GM12878 (cell line): ENCODE measurements around the gene ARHGAP15. TPM values are rescaled to one million over a fixed set of nuclear protein-coding genes. Genes with fewer than 3 reads are reported as not detected.

Source experiments
- ATAC-seq: fragments of 200-7000 bp; cut with Tn5 transposase; 3 replicates; pipeline ENCODE4 v1.9.1; 2020; ENCODE audit warnings: mild to moderate bottlenecking, moderate library complexity
- BruUV-seq: library from RNA; stranded (reverse); fragments of 400-500 nt; replicated peaks from 2 replicates; lab custom pipeline; 2021; lab: Mats Ljungman, UMichigan
- CTCF ChIA-PET: fragments of 300-600 bp; sonication (Branson Sonifier 250); formaldehyde crosslinking; extraction: SDS; loops from one replicate; lab custom pipeline; 2021; ENCODE audit warnings: inconsistent platforms; lab: Yijun Ruan, JAX
- POLR2A ChIA-PET: fragments of 350-600 bp; formaldehyde crosslinking; extraction: SDS; loops from one replicate; lab custom pipeline; 2021; ENCODE audit warnings: inconsistent platforms; lab: Charles Lee
- RAD21 ChIA-PET: fragments of 300-600 bp; sonication (Branson Sonifier 250); formaldehyde crosslinking; loops from one replicate; lab custom pipeline; 2023; ENCODE audit warnings: antibody characterized with exemption; ENCODE audit not compliant: unreplicated experiment; lab: Charles Lee
- SMC1A ChIA-PET: fragments of 300-600 bp; sonication (Branson Sonifier 250); formaldehyde crosslinking; loops from one replicate; lab custom pipeline; 2023; ENCODE audit not compliant: unreplicated experiment, uncharacterized antibody; lab: Charles Lee
- DNase-seq: peaks from one replicate; pipeline ENCODE4 v3.0.0-alpha.2; 2011; ENCODE audit warnings: low read depth, low spot score
- FAIRE-seq: peaks from 3 replicates; lab custom pipeline; 2011; peaks lifted over from hg19 to GRCh38; lab: Jason Lieb, UNC
- H2AFZ ChIP-seq: 2 replicates; pipeline ENCODE4 v1.6.0; 2011; ENCODE audit warnings: low read depth, low read length, control low read depth; ENCODE audit not compliant: control insufficient read depth
- H3K27ac ChIP-seq: 2 replicates; pipeline ENCODE4 v1.5.1; 2011; ENCODE audit warnings: control low read depth; ENCODE audit not compliant: control insufficient read depth, insufficient read depth
- H3K27me3 ChIP-seq, 2 experiments: replicated peaks in 1 of 2; 2 replicates each; pipeline versions ENCODE4 v1.6.0 to v1.6.1; 2011; ENCODE audit warnings: low read length in 1 of 2; ENCODE audit not compliant: control insufficient read depth in 2 of 2, insufficient read depth in 2 of 2
- H3K36me3 ChIP-seq, 2 experiments: 2 replicates each; pipeline ENCODE4 v1.5.1; 2011; ENCODE audit warnings: low read length in 1 of 2; ENCODE audit not compliant: control insufficient read depth in 2 of 2, insufficient read depth in 2 of 2
- H3K4me1 ChIP-seq: 2 replicates; pipeline ENCODE4 v1.6.1; 2011; ENCODE audit warnings: mild to moderate bottlenecking, low read length, moderate library complexity, mixed read lengths; ENCODE audit not compliant: control insufficient read depth, insufficient read depth
- H3K4me2 ChIP-seq: 2 replicates; pipeline ENCODE4 v1.6.0; 2011; ENCODE audit warnings: control low read depth; ENCODE audit not compliant: control insufficient read depth, insufficient read depth
- H3K4me3 ChIP-seq: fragments of 200-600 bp; sonication (generic); 2 replicates; pipeline ENCODE4 v1.5.1; 2016
- H3K79me2 ChIP-seq: 2 replicates; pipeline ENCODE4 v1.6.0; 2011; ENCODE audit warnings: low read length; ENCODE audit not compliant: control insufficient read depth, insufficient read depth
- H3K9ac ChIP-seq: 2 replicates; pipeline ENCODE4 v1.8.0; 2011; ENCODE audit warnings: low read length, control low read depth, mixed read lengths; ENCODE audit not compliant: control insufficient read depth, insufficient read depth
- H3K9me3 ChIP-seq: replicated peaks from 3 replicates; pipeline ENCODE4 v1.5.1; 2011; ENCODE audit warnings: mild to moderate bottlenecking, low read length; ENCODE audit not compliant: control insufficient read depth, insufficient read depth
- H4K20me1 ChIP-seq: 2 replicates; pipeline ENCODE4 v1.6.0; 2011; ENCODE audit not compliant: control insufficient read depth, insufficient read depth
- CHD1 ChIP-seq: IDR thresholded peaks from 2 replicates; pipeline ENCODE4 v1.6.1; 2012; ENCODE audit warnings: low read depth, low read length, improper control_type of control experiment
- E2F8 ChIP-seq: fragments of 450-650 bp; IDR thresholded peaks from 2 replicates; pipeline ENCODE4 v1.6.1; 2018; ENCODE audit warnings: mild to moderate bottlenecking, low read depth, moderate library complexity; ENCODE audit not compliant: partially characterized antibody
- ESRRA ChIP-seq: IDR thresholded peaks from 2 replicates; pipeline ENCODE4 v1.6.1; 2012; ENCODE audit warnings: mild to moderate bottlenecking, low read length, improper control_type of control experiment
- NFYA ChIP-seq: IDR thresholded peaks from 2 replicates; pipeline ENCODE4 v1.6.1; 2011; ENCODE audit warnings: low read depth, mild to moderate bottlenecking, low read length, improper control_type of control experiment, borderline replicate concordance
- NFYB ChIP-seq: IDR thresholded peaks from 2 replicates; pipeline ENCODE4 v1.6.1; 2011; ENCODE audit warnings: low read depth, mild to moderate bottlenecking, low read length, improper control_type of control experiment, moderate library complexity; ENCODE audit not compliant: insufficient read depth
- NR2C1 ChIP-seq: fragments of 450-650 bp; IDR thresholded peaks from 2 replicates; pipeline ENCODE4 v1.6.1; 2017; ENCODE audit warnings: antibody characterized with exemption, mild to moderate bottlenecking, moderate library complexity
- NR2F1 ChIP-seq: fragments of 450-650 bp; conservative IDR thresholded peaks from 2 replicates; pipeline ENCODE4 v1.6.1; 2017; ENCODE audit warnings: mild to moderate bottlenecking
- TBL1XR1 ChIP-seq: IDR thresholded peaks from 2 replicates; pipeline ENCODE4 v1.6.1; 2012; ENCODE audit warnings: low read depth, low read length, improper control_type of control experiment
- ZBTB40 ChIP-seq: fragments of 450-650 bp; IDR thresholded peaks from 2 replicates; pipeline ENCODE4 v1.6.1; 2016; ENCODE audit warnings: mild to moderate bottlenecking, moderate library complexity, borderline replicate concordance
- WGBS: methylation state at CpG from one replicate; pipeline ENCODE4 v1.1.6; 2016; ENCODE audit warnings: low lambda C conversion rate; ENCODE audit not compliant: insufficient replicate concordance, insufficient coverage; ENCODE audit errors: missing lambda C conversion rate; 5-methylcytosine and 5-hydroxymethylcytosine counted together
- in situ Hi-C: fragments of 300-500 bp; cut with MboI; formaldehyde crosslinking; loops from 9 replicates; pipeline ENCODE4 v1.14.3; 2018; ENCODE audit warnings: mixed read lengths
- intact Hi-C: fragments of 100-400 bp; cut with micrococcal nuclease; formaldehyde crosslinking; loops from one replicate; pipeline ENCODE4 v1.14.2; 2022; ENCODE audit not compliant: unreplicated experiment
- polyA plus RNA-seq, 11 experiments: library from polyadenylated mRNA; depleted of rRNA in 4 of 11; unstranded in 6 of 11; stranded (reverse) in 5 of 11; fragments of >200 nt; fragmentation: Nextera tagmentation in 4 of 11; fragmentation: Illumina TruSeq in 1 of 11; extraction: Ambion mirVana in 4 of 11; extraction: Trizol in 1 of 11; gene quantifications; 1 replicate in 1 of 11; 2 replicates in 10 of 11; pipeline versions ENCODE4 v1.2.1 to v1.2.3, GENCODE V29; 2011 to 2016; ENCODE audit warnings: inconsistent platforms in 2 of 11, missing spikeins in 2 of 11, low read depth in 1 of 11
- total RNA-seq, 4 experiments: library from RNA; depleted of rRNA in 3 of 4; stranded (reverse); fragments of >200 nt in 3 of 4; fragmentation: Illumina TruSeq in 1 of 4; extraction: Trizol in 1 of 4; gene quantifications; 2 replicates each; pipeline versions ENCODE4 v1.2.1 to v1.2.3, GENCODE V29; 2013 to 2021
- TF ChIP-seq, protein P1 (sequence below): fragments of 450-650 bp; IDR thresholded peaks from 2 replicates; pipeline ENCODE4 v1.6.1; 2017; ENCODE audit warnings: low read depth, mild to moderate bottlenecking, moderate library complexity
- TF ChIP-seq, protein P2 (sequence below): IDR thresholded peaks from 2 replicates; pipeline ENCODE4 v1.6.1; 2011; ENCODE audit warnings: mild to moderate bottlenecking, low read depth, low read length, moderate library complexity; ENCODE audit not compliant: insufficient replicate concordance
- TF ChIP-seq, protein P3 (sequence below): IDR thresholded peaks from 2 replicates; pipeline ENCODE4 v1.6.1; 2011; ENCODE audit warnings: low read depth, mild to moderate bottlenecking, low read length, moderate library complexity, borderline replicate concordance; ENCODE audit errors: extremely low read depth

ARHGAP15 gene
- total and polyA plus RNA-seq, 10 of the 15 experiments (the other 5 are each of a cell fraction or from before 2014, with no cell fraction given): 38.0 to 92.6 (median 66.7) TPM

GRCh38 chr2:143229411-143229810 lies 100.2 kb downstream of the ARHGAP15 start:
- FAIRE-seq (no peak), ATAC-seq (no peak), DNase-seq (no peak)
- H3K4me3 ChIP-seq: no peak overlapping the region
- H3K79me2 ChIP-seq: no peaks in the 10 kb centered on the region
- intact Hi-C loops: no loop called here
- no peaks in the 10 kb centered on the region for H4K20me1 ChIP-seq
- ChIA-PET CTCF (interaction anchor here (1.3 to 2.9 kb wide), 3 partner anchors 30 to 118 kb away, joined by 4 to 19 read pairs (median 5); no protein-coding TSS in a partner anchor), POLR2A (interaction anchor here (1.0 kb wide), 1 partner anchor 13 kb away, joined by 3 read pairs; no protein-coding TSS in a partner anchor), SMC1A (interaction anchor here (1.0 to 2.8 kb wide), 4 partner anchors 21 to 119 kb away, joined by 3 to 14 read pairs (median 3); no protein-coding TSS in a partner anchor), RAD21 (interaction anchor here (0.5 to 2.0 kb wide), 2 partner anchors 32 to 119 kb away, joined by 5 to 6 read pairs; no protein-coding TSS in a partner anchor)
- H3K27me3 ChIP-seq: no peaks in the 10 kb centered on the region
- 98% methylated on average over 5 of the region's 5 CpGs for WGBS
- H3K9ac ChIP-seq: no peak overlapping the region
- peaks cover 7% of the 10 kb centered on the region; the same call in 2 of the 3 replicates for H3K9me3 ChIP-seq
- no peaks in the 10 kb centered on the region for H3K4me1 ChIP-seq
- BruUV-seq: no TSS peak
- no peak overlapping the region for H3K4me2 ChIP-seq
- no peak overlapping the region for H2AFZ ChIP-seq
- in situ Hi-C loops: no loop called here
- H3K36me3 ChIP-seq: peaks cover 0 to 15% of the 10 kb centered on the region in 2 experiments; a peak in 3 of 4 replicates
- no peak overlapping the region for H3K27ac ChIP-seq
- TF ChIP-seq NR2C1: no peak
- TF ChIP-seq E2F8: no peak
- TF ChIP-seq ZBTB40: no peak
- TF ChIP-seq, protein P1, sequence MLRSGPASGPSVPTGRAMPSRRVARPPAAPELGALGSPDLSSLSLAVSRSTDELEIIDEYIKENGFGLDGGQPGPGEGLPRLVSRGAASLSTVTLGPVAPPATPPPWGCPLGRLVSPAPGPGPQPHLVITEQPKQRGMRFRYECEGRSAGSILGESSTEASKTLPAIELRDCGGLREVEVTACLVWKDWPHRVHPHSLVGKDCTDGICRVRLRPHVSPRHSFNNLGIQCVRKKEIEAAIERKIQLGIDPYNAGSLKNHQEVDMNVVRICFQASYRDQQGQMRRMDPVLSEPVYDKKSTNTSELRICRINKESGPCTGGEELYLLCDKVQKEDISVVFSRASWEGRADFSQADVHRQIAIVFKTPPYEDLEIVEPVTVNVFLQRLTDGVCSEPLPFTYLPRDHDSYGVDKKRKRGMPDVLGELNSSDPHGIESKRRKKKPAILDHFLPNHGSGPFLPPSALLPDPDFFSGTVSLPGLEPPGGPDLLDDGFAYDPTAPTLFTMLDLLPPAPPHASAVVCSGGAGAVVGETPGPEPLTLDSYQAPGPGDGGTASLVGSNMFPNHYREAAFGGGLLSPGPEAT: no peak
- TF ChIP-seq ESRRA: no peak
- TF ChIP-seq CHD1: no peak
- TF ChIP-seq, protein P2, sequence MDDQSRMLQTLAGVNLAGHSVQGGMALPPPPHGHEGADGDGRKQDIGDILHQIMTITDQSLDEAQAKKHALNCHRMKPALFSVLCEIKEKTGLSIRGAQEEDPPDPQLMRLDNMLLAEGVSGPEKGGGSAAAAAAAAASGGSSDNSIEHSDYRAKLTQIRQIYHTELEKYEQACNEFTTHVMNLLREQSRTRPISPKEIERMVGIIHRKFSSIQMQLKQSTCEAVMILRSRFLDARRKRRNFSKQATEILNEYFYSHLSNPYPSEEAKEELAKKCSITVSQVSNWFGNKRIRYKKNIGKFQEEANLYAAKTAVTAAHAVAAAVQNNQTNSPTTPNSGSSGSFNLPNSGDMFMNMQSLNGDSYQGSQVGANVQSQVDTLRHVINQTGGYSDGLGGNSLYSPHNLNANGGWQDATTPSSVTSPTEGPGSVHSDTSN: no peak
- no peak for TF ChIP-seq NFYA
- no peak for TF ChIP-seq NR2F1
- TF ChIP-seq, protein P3, sequence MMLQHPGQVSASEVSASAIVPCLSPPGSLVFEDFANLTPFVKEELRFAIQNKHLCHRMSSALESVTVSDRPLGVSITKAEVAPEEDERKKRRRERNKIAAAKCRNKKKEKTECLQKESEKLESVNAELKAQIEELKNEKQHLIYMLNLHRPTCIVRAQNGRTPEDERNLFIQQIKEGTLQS: no peak
- TF ChIP-seq NFYB: no peak
- TF ChIP-seq TBL1XR1: no peak
